ENCODE measurements around the gene TTC12. TPM values are rescaled to one million over a fixed set of nuclear protein-coding genes. Genes with fewer than 3 reads are reported as not detected.

TTC12 gene
- total and polyA plus RNA-seq, 2 donors (not counting 1 experiment from before 2014, with no cell fraction given) = 9.0 to 47.3 TPM

DNA sequence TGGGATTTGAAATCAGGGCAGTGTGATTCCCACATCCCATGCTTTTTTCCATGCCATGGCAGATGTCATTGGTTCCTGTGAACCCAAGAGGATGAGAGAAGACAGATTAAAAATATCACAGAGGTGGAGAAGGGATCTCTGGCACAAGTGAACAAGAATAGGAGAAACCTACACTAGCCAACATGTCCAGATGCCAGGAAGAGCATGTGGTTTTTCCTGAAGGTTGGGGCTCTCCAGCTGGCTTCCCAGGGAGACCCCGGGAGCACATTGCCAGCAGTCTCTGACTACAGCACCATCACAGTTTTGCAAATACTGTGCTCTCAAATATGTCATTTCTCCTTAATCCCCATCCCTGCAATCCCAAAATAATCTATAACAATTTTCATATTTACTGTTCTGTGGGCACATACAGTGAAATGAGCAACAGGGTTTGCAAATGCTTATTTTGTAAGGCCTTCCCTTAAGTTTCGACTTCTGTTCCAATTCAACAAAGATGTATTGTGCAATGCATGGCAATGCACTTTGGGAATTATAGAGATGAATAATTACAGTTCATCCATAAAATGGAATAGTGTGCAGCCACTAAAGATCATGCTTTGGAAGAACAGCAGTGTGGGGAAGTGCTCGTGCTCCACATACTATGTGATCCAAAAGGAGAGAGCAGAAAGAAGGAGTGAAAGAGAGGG lies 78.0 kb downstream of the TTC12 start:
- no peaks in the 10 kb centered on the region for H3K4me1 Mint-ChIP-seq
- WGBS (ENCODE audit: insufficient coverage) = 83% methylated on average over 1 of the region's 3 CpGs
- POLR2A ChIA-PET = no interaction called here
- intact Hi-C loops (cut with micrococcal nuclease) = no loop called here
- H3K4me3 Mint-ChIP-seq = no peak overlapping the region
- peaks cover 0 to 11% (median 0%) of the 10 kb centered on the region in 3 donors for H3K9me3 ChIP-seq (ENCODE audit: control extremely low read depth in 1 of 3, control insufficient read depth in 2 of 3, insufficient read depth in 1 of 3, low read length in 2 of 3)
- H3K4me2 ChIP-seq (replicated peaks; ENCODE audit: low read depth, low read length, poor library complexity, severe bottlenecking) = no peak overlapping the region
- H3K36me3 ChIP-seq (replicated peaks in 1 of 2; ENCODE audit: control extremely low read depth in 1 of 2, control insufficient read depth in 1 of 2, extremely low read depth in 1 of 2, insufficient read depth in 2 of 2, low read length in 1 of 2) = no peaks in the 10 kb centered on the region
- H3K27me3 Mint-ChIP-seq = no peaks in the 10 kb centered on the region
- no peak for DNase-seq
- no peak overlapping the region for H3K27ac ChIP-seq (ENCODE audit: low read length in 2 of 2)
- no peaks in the 10 kb centered on the region for H4K20me1 ChIP-seq (ENCODE audit: control insufficient read depth, insufficient read depth, low read length, poor library complexity, severe bottlenecking)
- H3K4me1 ChIP-seq (ENCODE audit: control insufficient read depth in 2 of 2, insufficient read depth in 2 of 2, low read length in 2 of 2) = peaks cover 0 to 9% of the 10 kb centered on the region in 2 donors
- H3K4me3 ChIP-seq (ENCODE audit: control extremely low read depth in 1 of 5, extremely low read depth in 1 of 5, insufficient read depth in 1 of 5, low read depth in 2 of 5, low read length in 4 of 5) = no peak overlapping the region
- H3K9me3 Mint-ChIP-seq (ENCODE audit: insufficient read depth) = no peaks in the 10 kb centered on the region
- CTCF ChIA-PET = no interaction called here
- no peak overlapping the region for H2AFZ ChIP-seq (ENCODE audit: insufficient read depth, low read depth, low read length, poor library complexity, severe bottlenecking)
- H3K27me3 ChIP-seq (replicated peaks in 1 of 4; ENCODE audit: control extremely low read depth in 1 of 4, control insufficient read depth in 3 of 4, insufficient read depth in 4 of 4, low read length in 3 of 4) = peaks cover 0 to 28% (median 17%) of the 10 kb centered on the region in 4 experiments
- H3K79me2 ChIP-seq (ENCODE audit: control insufficient read depth, insufficient read depth, low read length) = no peaks in the 10 kb centered on the region
- ATAC-seq (ENCODE audit: low read depth) = no peak
- no peak overlapping the region for H3K9ac ChIP-seq (ENCODE audit: low read length)
- TF ChIP-seq, protein P1, sequence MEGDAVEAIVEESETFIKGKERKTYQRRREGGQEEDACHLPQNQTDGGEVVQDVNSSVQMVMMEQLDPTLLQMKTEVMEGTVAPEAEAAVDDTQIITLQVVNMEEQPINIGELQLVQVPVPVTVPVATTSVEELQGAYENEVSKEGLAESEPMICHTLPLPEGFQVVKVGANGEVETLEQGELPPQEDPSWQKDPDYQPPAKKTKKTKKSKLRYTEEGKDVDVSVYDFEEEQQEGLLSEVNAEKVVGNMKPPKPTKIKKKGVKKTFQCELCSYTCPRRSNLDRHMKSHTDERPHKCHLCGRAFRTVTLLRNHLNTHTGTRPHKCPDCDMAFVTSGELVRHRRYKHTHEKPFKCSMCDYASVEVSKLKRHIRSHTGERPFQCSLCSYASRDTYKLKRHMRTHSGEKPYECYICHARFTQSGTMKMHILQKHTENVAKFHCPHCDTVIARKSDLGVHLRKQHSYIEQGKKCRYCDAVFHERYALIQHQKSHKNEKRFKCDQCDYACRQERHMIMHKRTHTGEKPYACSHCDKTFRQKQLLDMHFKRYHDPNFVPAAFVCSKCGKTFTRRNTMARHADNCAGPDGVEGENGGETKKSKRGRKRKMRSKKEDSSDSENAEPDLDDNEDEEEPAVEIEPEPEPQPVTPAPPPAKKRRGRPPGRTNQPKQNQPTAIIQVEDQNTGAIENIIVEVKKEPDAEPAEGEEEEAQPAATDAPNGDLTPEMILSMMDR (IDR thresholded peaks at IDR 0.05) = no peak
- no peak overlapping the region for H3K27ac Mint-ChIP-seq

DNA sequence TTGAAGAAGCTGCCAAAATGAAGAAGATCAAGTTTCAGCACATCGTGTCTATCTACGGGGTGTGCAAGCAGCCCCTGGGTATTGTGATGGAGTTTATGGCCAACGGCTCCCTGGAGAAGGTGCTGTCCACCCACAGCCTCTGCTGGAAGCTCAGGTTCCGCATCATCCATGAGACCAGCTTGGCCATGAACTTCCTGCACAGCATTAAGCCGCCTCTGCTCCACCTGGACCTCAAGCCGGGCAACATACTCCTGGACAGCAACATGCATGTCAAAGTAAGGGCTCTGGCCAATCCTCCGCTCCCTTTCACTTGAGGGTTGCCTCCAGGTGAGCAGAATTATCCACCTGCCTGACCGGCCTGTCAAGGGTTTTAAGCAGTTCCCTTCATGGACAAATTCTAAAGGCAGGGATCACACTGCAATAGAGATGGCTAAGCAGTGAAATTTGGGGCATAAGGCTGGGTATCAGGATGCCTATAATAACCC lies 79.2 kb downstream of the TTC12 start:
- Histone ChIP-seq H2AFZ (ENCODE audit: insufficient read depth, low read depth, low read length, poor library complexity, severe bottlenecking) (no peak overlapping the region), H4K20me1 (ENCODE audit: control insufficient read depth, insufficient read depth, low read length, poor library complexity, severe bottlenecking) (no peaks in the 10 kb centered on the region), H3K27me3 (replicated peaks in 1 of 4; ENCODE audit: control extremely low read depth in 1 of 4, control insufficient read depth in 3 of 4, insufficient read depth in 4 of 4, low read length in 3 of 4) (peaks cover 0 to 16% (median 11%) of the 10 kb centered on the region in 4 experiments), H3K27ac (ENCODE audit: low read length in 2 of 2) (no peak overlapping the region), H3K79me2 (ENCODE audit: control insufficient read depth, insufficient read depth, low read length) (no peaks in the 10 kb centered on the region), H3K36me3 (replicated peaks in 1 of 2; ENCODE audit: control extremely low read depth in 1 of 2, control insufficient read depth in 1 of 2, extremely low read depth in 1 of 2, insufficient read depth in 2 of 2, low read length in 1 of 2) (no peaks in the 10 kb centered on the region), H3K9ac (ENCODE audit: low read length) (no peak overlapping the region), H3K4me2 (replicated peaks; ENCODE audit: low read depth, low read length, poor library complexity, severe bottlenecking) (no peak overlapping the region), H3K4me3 (ENCODE audit: control extremely low read depth in 1 of 5, extremely low read depth in 1 of 5, insufficient read depth in 1 of 5, low read depth in 2 of 5, low read length in 4 of 5) (no peak overlapping the region), H3K9me3 (ENCODE audit: control extremely low read depth in 1 of 3, control insufficient read depth in 2 of 3, insufficient read depth in 1 of 3, low read length in 2 of 3) (no peaks in the 10 kb centered on the region), H3K4me1 (ENCODE audit: control insufficient read depth in 2 of 2, insufficient read depth in 2 of 2, low read length in 2 of 2) (peaks cover 0 to 1% of the 10 kb centered on the region in 2 donors)
- ChIA-PET POLR2A (no interaction called here), CTCF (interaction anchor here (1.5 kb wide), 1 partner anchor 9 kb away, joined by 4 read pairs; no protein-coding TSS in a partner anchor)
- 95% methylated on average over 7 of the region's 8 CpGs for WGBS (ENCODE audit: insufficient coverage)
- Mint-ChIP-seq H3K9me3 (ENCODE audit: insufficient read depth) (no peaks in the 10 kb centered on the region), H3K4me1 (no peaks in the 10 kb centered on the region), H3K27me3 (no peaks in the 10 kb centered on the region), H3K27ac (no peak overlapping the region), H3K4me3 (no peak overlapping the region)
- no peak for DNase-seq
- intact Hi-C loops (cut with micrococcal nuclease) = no loop called here
- ATAC-seq (ENCODE audit: low read depth) = no peak
- TF ChIP-seq, protein P1 (IDR thresholded peaks at IDR 0.05) = no peak
- TF ChIP-seq EZH2 (IDR thresholded peaks at IDR 0.05; ENCODE audit: borderline replicate concordance, insufficient read depth, low read depth, low read length, poor library complexity, severe bottlenecking) = no peak

Data from B cell (primary cell).